Mesendoderm (in vitro differentiated cells): ENCODE measurements around the gene RAB30.

ENCODE experiments used
- DNase-seq: peaks from one replicate; pipeline ENCODE4 v3.0.0; 2013
- H2AK5ac ChIP-seq: 2 replicates; pipeline ENCODE4 v1.6.1; 2013; ENCODE audit warnings: low read length, inconsistent platforms
- H2BK120ac ChIP-seq: 2 replicates; pipeline ENCODE4 v1.6.1; 2013; ENCODE audit warnings: low read depth, mild to moderate bottlenecking, low read length, moderate library complexity, mixed read lengths
- H2BK15ac ChIP-seq: replicated peaks from 2 replicates; pipeline ENCODE4 v1.6.1; 2013; ENCODE audit warnings: low read depth, mild to moderate bottlenecking, moderate library complexity
- H2BK5ac ChIP-seq: 2 replicates; pipeline ENCODE4 v1.6.1; 2013; ENCODE audit warnings: low read length, inconsistent platforms
- H3K18ac ChIP-seq: 2 replicates; pipeline ENCODE4 v1.6.1; 2013; ENCODE audit warnings: mild to moderate bottlenecking, low read length, mixed read lengths
- H3K23ac ChIP-seq: one replicate; pipeline ENCODE4 v1.6.1; 2013; ENCODE audit warnings: low read length
- H3K27ac ChIP-seq: 2 replicates; pipeline ENCODE4 v1.5.1; 2013; ENCODE audit warnings: low read depth, mild to moderate bottlenecking, inconsistent platforms, low read length, moderate library complexity
- H3K27me3 ChIP-seq: 2 replicates; pipeline ENCODE4 v1.6.1; 2013; ENCODE audit warnings: low read length, control low read depth, mild to moderate bottlenecking, inconsistent platforms; ENCODE audit not compliant: insufficient read depth, poor library complexity
- H3K36me3 ChIP-seq: 2 replicates; pipeline ENCODE4 v1.6.1; 2013; ENCODE audit warnings: low read length, inconsistent platforms; ENCODE audit not compliant: control insufficient read depth, insufficient read depth
- H3K4ac ChIP-seq: one replicate; pipeline ENCODE4 v1.6.1; 2013; ENCODE audit warnings: low read depth, mild to moderate bottlenecking, low read length, moderate library complexity
- H3K4me1 ChIP-seq: 2 replicates; pipeline ENCODE4 v1.6.1; 2013; ENCODE audit warnings: low read depth, low read length, inconsistent platforms; ENCODE audit not compliant: control insufficient read depth
- H3K4me2 ChIP-seq: 2 replicates; pipeline ENCODE4 v1.6.1; 2013; ENCODE audit warnings: low read length
- H3K4me3 ChIP-seq: 2 replicates; pipeline ENCODE4 v1.5.1; 2013; ENCODE audit warnings: mild to moderate bottlenecking, low read length
- H3K56ac ChIP-seq: one replicate; pipeline ENCODE4 v1.6.1; 2013; ENCODE audit warnings: low read length
- H3K79me1 ChIP-seq: 2 replicates; pipeline ENCODE4 v1.6.1; 2013; ENCODE audit warnings: low read length, inconsistent platforms
- H3K79me2 ChIP-seq: 2 replicates; pipeline ENCODE4 v1.6.1; 2013; ENCODE audit warnings: mild to moderate bottlenecking, low read length; ENCODE audit not compliant: control insufficient read depth, insufficient read depth
- H3K9ac ChIP-seq: 2 replicates; pipeline ENCODE4 v1.6.1; 2013; ENCODE audit warnings: low read length, inconsistent platforms
- H4K5ac ChIP-seq: one replicate; pipeline ENCODE4 v1.6.1; 2013; ENCODE audit warnings: low read length
- H4K8ac ChIP-seq: one replicate; pipeline ENCODE4 v1.6.1; 2013; ENCODE audit warnings: low read depth, mild to moderate bottlenecking, control low read depth, low read length, moderate library complexity
- WGBS: extraction: QIAGEN DNeasy Blood & Tissue Kit; methylation state at CpG from one replicate; pipeline ENCODE4 v1.1.7; 2013; ENCODE audit warnings: low lambda C conversion rate, missing lambda C conversion rate; ENCODE audit not compliant: insufficient coverage; ENCODE audit errors: extremely low coverage; 5-methylcytosine and 5-hydroxymethylcytosine counted together

RAB30 gene

DNA sequence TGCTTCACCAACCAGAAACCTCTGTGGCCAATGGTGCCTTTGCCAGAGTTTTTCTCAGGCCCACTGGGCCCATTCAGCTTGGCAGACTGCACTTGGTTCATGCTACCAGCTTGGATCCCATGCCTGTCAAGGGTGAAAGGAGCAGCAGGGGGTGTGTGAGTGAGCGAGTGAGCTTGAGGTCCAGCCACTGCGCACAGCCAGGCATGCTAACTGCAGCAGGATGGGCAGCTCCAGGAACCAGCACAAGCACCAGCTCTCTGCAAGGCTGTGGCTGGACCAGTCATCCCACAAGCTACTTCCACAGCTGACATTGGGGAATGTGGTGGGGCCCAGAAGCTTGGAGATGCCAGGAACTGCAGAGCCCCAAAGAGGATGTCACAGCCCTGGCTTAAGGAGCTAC, 129.3 kb downstream of the RAB30 start:
- no peaks in the 10 kb centered on the region for H3K27me3 ChIP-seq
- no peak overlapping the region for H2AK5ac ChIP-seq
- H3K79me2 ChIP-seq: no peaks in the 10 kb centered on the region
- H3K36me3 ChIP-seq: no peaks in the 10 kb centered on the region
- H3K79me1 ChIP-seq: no peaks in the 10 kb centered on the region
- no peak overlapping the region for H3K56ac ChIP-seq
- H3K9ac ChIP-seq: no peak overlapping the region
- H4K8ac ChIP-seq: no peak overlapping the region
- H2BK5ac ChIP-seq: no peak overlapping the region
- DNase-seq: no peak
- H3K4me3 ChIP-seq: no peak overlapping the region
- H4K5ac ChIP-seq: no peak overlapping the region
- no peak overlapping the region for H3K23ac ChIP-seq
- H3K4me1 ChIP-seq: no peaks in the 10 kb centered on the region
- H3K18ac ChIP-seq: no peak overlapping the region
- no peak overlapping the region for H3K4me2 ChIP-seq
- H3K4ac ChIP-seq: no peak overlapping the region
- no peak overlapping the region for H2BK120ac ChIP-seq
- H3K27ac ChIP-seq: no peak overlapping the region
- no peak overlapping the region for H2BK15ac ChIP-seq
- WGBS: no CpG with 5 or more reads among the region's 2 CpGs

- Histone ChIP-seq H2BK120ac (no peak overlapping the region), H3K4ac (no peak overlapping the region), H3K9ac (no peak overlapping the region), H2BK5ac (no peak overlapping the region), H3K56ac (no peak overlapping the region), H2BK15ac (no peak overlapping the region), H2AK5ac (no peak overlapping the region), H3K4me1 (no peaks in the 10 kb centered on the region), H3K79me1 (no peaks in the 10 kb centered on the region), H4K8ac (no peak overlapping the region), H4K5ac (no peak overlapping the region), H3K18ac (no peak overlapping the region), H3K27ac (no peak overlapping the region), H3K27me3 (no peaks in the 10 kb centered on the region), H3K4me3 (no peak overlapping the region), H3K23ac (no peak overlapping the region), H3K79me2 (no peaks in the 10 kb centered on the region), H3K36me3 (no peaks in the 10 kb centered on the region), H3K4me2 (no peak overlapping the region)
- DNase-seq: no peak
- no CpG with 5 or more reads among the region's 2 CpGs for WGBS
Measured at GRCh38 chr11:82939456-82939855, 132.2 kb downstream of the RAB30 start.

- Histone ChIP-seq H3K27me3 (no peaks in the 10 kb centered on the region), H3K23ac (no peak overlapping the region), H3K4me1 (no peaks in the 10 kb centered on the region), H3K4me2 (no peak overlapping the region), H3K4me3 (no peak overlapping the region), H4K8ac (no peak overlapping the region), H2BK120ac (no peak overlapping the region), H3K27ac (no peak overlapping the region), H3K79me1 (no peaks in the 10 kb centered on the region), H3K79me2 (no peaks in the 10 kb centered on the region), H3K56ac (no peak overlapping the region), H3K9ac (no peak overlapping the region), H4K5ac (no peak overlapping the region), H2BK5ac (no peak overlapping the region), H2BK15ac (no peak overlapping the region), H2AK5ac (no peak overlapping the region), H3K4ac (no peak overlapping the region), H3K18ac (no peak overlapping the region), H3K36me3 (no peaks in the 10 kb centered on the region)
- no CpG with 5 or more reads among the region's 2 CpGs for WGBS
- no peak for DNase-seq
Measured at GRCh38 chr11:82937554-82937953, 134.1 kb downstream of the RAB30 start.

DNA sequence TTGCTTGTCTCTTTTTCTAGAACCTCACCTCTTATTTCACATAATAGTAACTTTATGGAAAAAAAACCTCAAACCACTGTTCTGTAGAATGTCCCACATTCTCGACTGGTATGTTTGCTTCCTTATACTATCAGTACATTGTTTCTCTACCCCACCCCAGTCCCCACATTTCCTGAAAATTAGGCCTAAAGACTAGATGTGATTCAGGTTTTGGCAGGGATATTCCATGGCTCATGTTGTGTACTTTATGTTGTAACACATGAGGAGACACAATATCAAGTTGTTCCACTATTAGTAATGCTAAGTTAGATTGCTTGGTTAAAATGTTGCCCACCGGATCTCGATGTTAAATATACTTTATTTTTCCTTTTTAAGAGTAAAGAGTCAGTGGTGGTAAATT, 135.4 kb downstream of the RAB30 start:
- Histone ChIP-seq H3K27me3 (no peaks in the 10 kb centered on the region), H2BK5ac (no peak overlapping the region), H3K27ac (no peak overlapping the region), H3K79me2 (no peaks in the 10 kb centered on the region), H3K4me2 (no peak overlapping the region), H3K4ac (no peak overlapping the region), H3K79me1 (no peaks in the 10 kb centered on the region), H2BK15ac (no peak overlapping the region), H3K18ac (no peak overlapping the region), H3K23ac (no peak overlapping the region), H4K5ac (no peak overlapping the region), H3K4me1 (no peaks in the 10 kb centered on the region), H2AK5ac (no peak overlapping the region), H3K36me3 (no peaks in the 10 kb centered on the region), H2BK120ac (no peak overlapping the region), H3K4me3 (no peak overlapping the region), H3K56ac (no peak overlapping the region), H3K9ac (no peak overlapping the region), H4K8ac (no peak overlapping the region)
- no peak for DNase-seq
- no CpG with 5 or more reads among the region's 3 CpGs for WGBS

- Histone ChIP-seq H2BK15ac (no peak overlapping the region), H3K79me1 (no peaks in the 10 kb centered on the region), H3K9ac (no peak overlapping the region), H4K5ac (no peak overlapping the region), H2BK120ac (no peak overlapping the region), H3K4me1 (no peaks in the 10 kb centered on the region), H4K8ac (no peak overlapping the region), H2AK5ac (no peak overlapping the region), H3K4me2 (no peak overlapping the region), H3K18ac (no peak overlapping the region), H3K4ac (no peak overlapping the region), H3K56ac (no peak overlapping the region), H3K27ac (no peak overlapping the region), H3K27me3 (no peaks in the 10 kb centered on the region), H3K23ac (no peak overlapping the region), H3K79me2 (no peaks in the 10 kb centered on the region), H3K4me3 (no peak overlapping the region), H3K36me3 (no peaks in the 10 kb centered on the region), H2BK5ac (no peak overlapping the region)
- no CpG with 5 or more reads among the region's 1 CpG for WGBS
- DNase-seq: no peak
Measured at GRCh38 chr11:82932564-82932963, 139.1 kb downstream of the RAB30 start.

DNA sequence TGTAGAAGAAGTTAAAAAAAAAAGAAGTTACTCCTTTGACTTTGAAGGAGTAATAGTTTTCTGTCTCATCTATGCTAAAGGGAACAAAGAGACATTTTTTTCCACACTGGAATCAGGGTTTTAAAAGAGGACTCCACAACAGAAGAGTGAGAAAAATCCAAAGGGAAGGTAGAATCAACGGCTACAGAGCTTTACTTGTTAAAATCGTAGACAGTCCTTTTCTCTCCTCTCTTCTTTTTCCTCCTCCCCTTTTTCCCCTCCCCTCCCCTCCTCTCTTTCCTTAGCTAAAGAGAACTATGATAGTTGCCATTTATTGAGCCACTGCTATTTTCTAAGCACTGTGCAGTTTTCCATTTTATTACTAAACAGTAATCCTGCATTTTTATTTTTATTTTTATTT, 141.0 kb downstream of the RAB30 start:
- no peak overlapping the region for H3K9ac ChIP-seq
- no peaks in the 10 kb centered on the region for H3K27me3 ChIP-seq
- H2AK5ac ChIP-seq: no peak overlapping the region
- no peak overlapping the region for H4K8ac ChIP-seq
- H4K5ac ChIP-seq: no peak overlapping the region
- H3K4me1 ChIP-seq: no peaks in the 10 kb centered on the region
- no peak overlapping the region for H3K4me2 ChIP-seq
- no peaks in the 10 kb centered on the region for H3K79me1 ChIP-seq
- H3K79me2 ChIP-seq: no peaks in the 10 kb centered on the region
- no peak overlapping the region for H2BK5ac ChIP-seq
- no peak overlapping the region for H2BK15ac ChIP-seq
- no peak overlapping the region for H3K4ac ChIP-seq
- H3K56ac ChIP-seq: no peak overlapping the region
- no peak overlapping the region for H3K4me3 ChIP-seq
- no peak for DNase-seq
- H2BK120ac ChIP-seq: no peak overlapping the region
- H3K23ac ChIP-seq: no peak overlapping the region
- no peak overlapping the region for H3K27ac ChIP-seq
- no CpG with 5 or more reads among the region's 2 CpGs for WGBS
- H3K36me3 ChIP-seq: no peaks in the 10 kb centered on the region
- H3K18ac ChIP-seq: no peak overlapping the region
